ENCODE measurements around the gene ISYNA1.

GRCh38 chr19:18473003-18473705, 35.2 kb upstream of the ISYNA1 start:
- TF ChIP-seq POLR2A (IDR thresholded peaks at IDR 0.05) (no peak), POLR2AphosphoS5 (IDR thresholded peaks at IDR 0.05) (no peak)
- TF ChIP-seq, protein P1, sequence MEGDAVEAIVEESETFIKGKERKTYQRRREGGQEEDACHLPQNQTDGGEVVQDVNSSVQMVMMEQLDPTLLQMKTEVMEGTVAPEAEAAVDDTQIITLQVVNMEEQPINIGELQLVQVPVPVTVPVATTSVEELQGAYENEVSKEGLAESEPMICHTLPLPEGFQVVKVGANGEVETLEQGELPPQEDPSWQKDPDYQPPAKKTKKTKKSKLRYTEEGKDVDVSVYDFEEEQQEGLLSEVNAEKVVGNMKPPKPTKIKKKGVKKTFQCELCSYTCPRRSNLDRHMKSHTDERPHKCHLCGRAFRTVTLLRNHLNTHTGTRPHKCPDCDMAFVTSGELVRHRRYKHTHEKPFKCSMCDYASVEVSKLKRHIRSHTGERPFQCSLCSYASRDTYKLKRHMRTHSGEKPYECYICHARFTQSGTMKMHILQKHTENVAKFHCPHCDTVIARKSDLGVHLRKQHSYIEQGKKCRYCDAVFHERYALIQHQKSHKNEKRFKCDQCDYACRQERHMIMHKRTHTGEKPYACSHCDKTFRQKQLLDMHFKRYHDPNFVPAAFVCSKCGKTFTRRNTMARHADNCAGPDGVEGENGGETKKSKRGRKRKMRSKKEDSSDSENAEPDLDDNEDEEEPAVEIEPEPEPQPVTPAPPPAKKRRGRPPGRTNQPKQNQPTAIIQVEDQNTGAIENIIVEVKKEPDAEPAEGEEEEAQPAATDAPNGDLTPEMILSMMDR (IDR thresholded peaks at IDR 0.05): no peak

Measured in prostate gland (tissue), 2 donors.